Naive thymus-derived CD8-positive, alpha-beta T cell (primary cell): Measurements from ENCODE around the gene TRMT10C. TPM values are rescaled to one million over a fixed set of nuclear protein-coding genes. Genes with fewer than 3 reads are reported as not detected.

Experiments
- ATAC-seq, 2 donors: fragments of 150-1000 bp; cut with Tn5 transposase in 1 of 2; sonication (Bioruptor Pico), chemical (Tn5 transposase) in 1 of 2; 1 replicate in 1 of 2; 2 replicates in 1 of 2; pipeline ENCODE4 v1.10.0; 2021; ENCODE audit warnings: mild to moderate bottlenecking in 2 of 2, moderate library complexity in 2 of 2
- POLR2A ChIA-PET: fragments of 350-600 bp; sonication (Branson Sonifier 250); formaldehyde crosslinking; loops from one replicate; lab custom pipeline; 2021; ENCODE audit warnings: antibody characterized with exemption; lab: Charles Lee
- DNase-seq, 10 donors: peaks; one replicate each; pipeline versions ENCODE4 v3.0.0 to v3.0.0-alpha.2; 2020 to 2022
- H3K27ac Mint-ChIP-seq, 10 donors: one replicate each; pipeline ENCODE4 v1.8.0; 2020 to 2022; ENCODE audit warnings: mild to moderate bottlenecking in 10 of 10, mixed read lengths in 10 of 10, moderate library complexity in 4 of 10, inconsistent platforms in 1 of 10
- H3K27me3 Mint-ChIP-seq, 5 donors: one replicate each; pipeline ENCODE4 v1.8.0; 2021 to 2022; ENCODE audit warnings: mixed read lengths in 5 of 5
- H3K36me3 Mint-ChIP-seq, 3 donors: one replicate each; pipeline ENCODE4 v1.8.0; 2020 to 2022; ENCODE audit warnings: mixed read lengths in 3 of 3, mild to moderate bottlenecking in 2 of 3, inconsistent platforms in 1 of 3
- H3K4me1 Mint-ChIP-seq, 4 donors: one replicate each; pipeline ENCODE4 v1.8.0; 2021 to 2022; ENCODE audit warnings: mixed read lengths in 4 of 4
- H3K4me3 Mint-ChIP-seq, 10 donors: one replicate each; pipeline ENCODE4 v1.8.0; 2020 to 2022; ENCODE audit warnings: mild to moderate bottlenecking in 10 of 10, mixed read lengths in 10 of 10, moderate library complexity in 6 of 10, inconsistent platforms in 1 of 10
- H3K9me3 Mint-ChIP-seq, 9 donors: one replicate each; pipeline ENCODE4 v1.8.0; 2020 to 2022; ENCODE audit warnings: mixed read lengths in 9 of 9, mild to moderate bottlenecking in 3 of 9, inconsistent platforms in 1 of 9, moderate library complexity in 1 of 9
- polyA plus RNA-seq, 3 donors: library from polyadenylated mRNA; unstranded; fragments of 300-500 nt; fragmentation: Illumina TruSeq; gene quantifications; one replicate each; pipeline ENCODE4 v1.2.3, GENCODE V29; 2021
- total RNA-seq, 8 experiments: library from RNA in 2 of 8; stranded (reverse) in 2 of 8; gene quantifications; one replicate each; pipeline ENCODE4 v1.2.3 and lab custom pipeline; 2021 to 2026

TRMT10C gene
- 10 to 100 TPM; 27.2 to 30.5 TPM for total RNA-seq
- 10 to 100 TPM; 34.1 to 52.7 (median 36.7) TPM for polyA plus RNA-seq
- total RNA-seq (lab: John Stamatoyannopoulos, UW), result 32.1 to 109 (median 47.2) reads per million in 6 experiments

- Mint-ChIP-seq H3K9me3 (peaks cover 0 to 2% (median 0%) of the 10 kb centered on the region in 9 donors), H3K4me3 (peak within 1 kb of the TSS; percentile 92 to 100 (median 98)), H3K27ac (peak within 1 kb of the TSS; percentile 95 to 99 (median 98)), H3K27me3 (peaks cover 0 to 5% (median under 1%) of the 10 kb centered on the region in 5 donors), H3K4me1 (peaks cover 21 to 39% (median 30%) of the 10 kb centered on the region in 4 donors), H3K36me3 (peaks cover 0 to 39% (median 13%) of the 10 kb centered on the region in 3 donors)
- ATAC-seq, result peak; percentile 95 to 96
- DNase-seq, result peak; percentile 81 to 95 (median 92)
- POLR2A ChIA-PET, result interaction anchor here (0.6 to 2.8 kb wide), 10 partner anchors 10 to 163 kb away, joined by 4 to 41 read pairs (median 6); partner anchors contain the start of genes CEP97, PCNP, SENP7 and ZBTB11
Observed at GRCh38 chr3:101561630-101562328, at the start of gene TRMT10C. Gene TRMT10C (plus strand): TSS chr3:101561868. CDS start chr3:101564782, 2,914 bp downstream.

- H3K4me3 Mint-ChIP-seq, result peak overlapping the region; percentile 97 to 100 (median 100)
- peaks cover 8 to 11% (median 11%) of the 10 kb centered on the region in 3 donors for H3K36me3 Mint-ChIP-seq
- H3K4me1 Mint-ChIP-seq, result peaks cover 25 to 58% (median 54%) of the 10 kb centered on the region in 4 donors
- DNase-seq (peak in 2 of 10 donors; percentile 5 to 16), ATAC-seq (peak; percentile 68 to 69)
- POLR2A ChIA-PET, result interaction anchor here (0.5 to 2.5 kb wide), 18 partner anchors 9 to 1700 kb away, joined by 3 to 26 read pairs (median 6); partner anchors contain the start of genes NFKBIZ, PCNP and TRMT10C
- peaks cover 0 to 8% (median 0%) of the 10 kb centered on the region in 5 donors for H3K27me3 Mint-ChIP-seq
- peak overlapping the region; percentile 94 to 100 (median 98) for H3K27ac Mint-ChIP-seq
- H3K9me3 Mint-ChIP-seq, result peaks cover 0 to 2% (median 0%) of the 10 kb centered on the region in 9 donors
Observed at GRCh38 chr3:101512396-101512645, 49.3 kb upstream of the TRMT10C start.

GRCh38 chr3:101512646-101513418 is 48.8 kb upstream of the TRMT10C start, which contains the start of gene SENP7:
Gene SENP7 (minus strand): TSS chr3:101513212. CDS start chr3:101513130, 82 bp downstream.
- Mint-ChIP-seq H3K9me3 (peaks cover 0 to 2% (median 0%) of the 10 kb centered on the region in 9 donors), H3K4me3 (peak within 1 kb of the TSS; percentile 97 to 100 (median 100)), H3K36me3 (peaks cover 8 to 11% (median 11%) of the 10 kb centered on the region in 3 donors), H3K27me3 (peaks cover 0 to 8% (median 0%) of the 10 kb centered on the region in 5 donors), H3K4me1 (peaks cover 25 to 60% (median 50%) of the 10 kb centered on the region in 4 donors), H3K27ac (peak within 1 kb of the TSS; percentile 94 to 100 (median 98))
- POLR2A ChIA-PET, result interaction anchor here (0.5 to 2.5 kb wide), 24 partner anchors 9 to 1700 kb away, joined by 3 to 26 read pairs (median 6); partner anchors contain the start of genes NFKBIZ, PCNP and TRMT10C
- peak; percentile 56 to 85 (median 74) for DNase-seq
- ATAC-seq, result peak; percentile 69 to 75

- DNase-seq (no peak), ATAC-seq (peak in 1 of 2 donors; percentile 11)
- peaks cover 5 to 10% (median 7%) of the 10 kb centered on the region in 3 donors for H3K36me3 Mint-ChIP-seq
- H3K9me3 Mint-ChIP-seq, result peaks cover 0 to 2% (median 0%) of the 10 kb centered on the region in 9 donors
- peaks cover 27 to 63% (median 52%) of the 10 kb centered on the region in 4 donors for H3K4me1 Mint-ChIP-seq
- H3K27ac Mint-ChIP-seq, result peak overlapping the region; percentile 94 to 100 (median 98)
- H3K27me3 Mint-ChIP-seq, result peaks cover 0 to 8% (median 0%) of the 10 kb centered on the region in 5 donors
- H3K4me3 Mint-ChIP-seq, result peak overlapping the region; percentile 97 to 100 (median 100)
- POLR2A ChIA-PET, result interaction anchor here (0.8 to 2.5 kb wide), 11 partner anchors 8 to 336 kb away, joined by 3 to 26 read pairs (median 6); partner anchors contain the start of genes NFKBIZ, PCNP and TRMT10C
Observed at GRCh38 chr3:101513419-101513986, 48.2 kb upstream of the TRMT10C start.

GRCh38 chr3:101518421-101518871 is 43.2 kb upstream of the TRMT10C start:
- ATAC-seq, result peak; percentile 71 to 88
- peak overlapping the region; percentile 38 to 94 (median 88) for H3K27ac Mint-ChIP-seq
- H3K27me3 Mint-ChIP-seq, result peaks cover 0 to under 1% (median 0%) of the 10 kb centered on the region in 5 donors
- peaks cover 21 to 54% (median 50%) of the 10 kb centered on the region in 4 donors for H3K4me1 Mint-ChIP-seq
- POLR2A ChIA-PET, result interaction anchor here (0.6 to 2.0 kb wide), 9 partner anchors 10 to 77 kb away, joined by 3 to 12 read pairs (median 5); partner anchors contain the start of genes PCNP and TRMT10C
- H3K9me3 Mint-ChIP-seq, result no peaks in the 10 kb centered on the region
- no peaks in the 10 kb centered on the region for H3K36me3 Mint-ChIP-seq
- H3K4me3 Mint-ChIP-seq, result peak overlapping the region in 9 of 10 donors; percentile 1 to 65 (median 49)
- DNase-seq, result peak in 7 of 10 donors; percentile 14 to 66 (median 35)

GRCh38 chr3:101519685-101520365 is 41.8 kb upstream of the TRMT10C start:
- POLR2A ChIA-PET, result interaction anchor here (0.6 to 2.8 kb wide), 13 partner anchors 9 to 330 kb away, joined by 3 to 17 read pairs (median 6); partner anchors contain the start of genes NFKBIZ, PCNP, TRMT10C and ZBTB11
- H3K4me3 Mint-ChIP-seq, result peak overlapping the region in 7 of 10 donors; percentile 9 to 72 (median 52)

GRCh38 chr3:101521211-101521701 is 40.4 kb upstream of the TRMT10C start:
- DNase-seq, result peak in 4 of 10 donors; percentile 29 to 61 (median 47)
- peaks cover 0 to 9% (median 0%) of the 10 kb centered on the region in 9 donors for H3K9me3 Mint-ChIP-seq
- peak; percentile 51 to 72 for ATAC-seq
- POLR2A ChIA-PET, result interaction anchor here (0.6 to 2.8 kb wide), 11 partner anchors 8 to 328 kb away, joined by 3 to 17 read pairs (median 5); partner anchors contain the start of genes NFKBIZ, PCNP, SENP7 and TRMT10C
- H3K36me3 Mint-ChIP-seq, result peaks cover 0 to 7% (median 0%) of the 10 kb centered on the region in 3 donors
- H3K27ac Mint-ChIP-seq, result peak overlapping the region; percentile 84 to 99 (median 92)
- H3K4me3 Mint-ChIP-seq, result peak overlapping the region; percentile 46 to 72 (median 64)
- H3K4me1 Mint-ChIP-seq, result peaks cover 21 to 47% (median 47%) of the 10 kb centered on the region in 4 donors
- H3K27me3 Mint-ChIP-seq, result no peaks in the 10 kb centered on the region

More at GRCh38 chr3:101519685-101520365, 41.8 kb upstream of the TRMT10C start:
- peak overlapping the region; percentile 84 to 99 (median 92) for H3K27ac Mint-ChIP-seq
- peaks cover 0 to 3% (median 0%) of the 10 kb centered on the region in 9 donors for H3K9me3 Mint-ChIP-seq
- no peak for ATAC-seq
- no peaks in the 10 kb centered on the region for H3K27me3 Mint-ChIP-seq
- peaks cover 0 to 2% (median 0%) of the 10 kb centered on the region in 3 donors for H3K36me3 Mint-ChIP-seq
- DNase-seq, result no peak
- peaks cover 21 to 47% (median 47%) of the 10 kb centered on the region in 4 donors for H3K4me1 Mint-ChIP-seq

GRCh38 chr3:101527441-101527840 is 34.2 kb upstream of the TRMT10C start:
- H3K36me3 Mint-ChIP-seq, result peaks cover 0 to 7% (median 0%) of the 10 kb centered on the region in 3 donors
- ATAC-seq, result no peak
- peaks cover 0 to 9% (median 4%) of the 10 kb centered on the region in 9 donors for H3K9me3 Mint-ChIP-seq
- no peaks in the 10 kb centered on the region for H3K27me3 Mint-ChIP-seq
- peak overlapping the region in 2 of 10 donors; percentile 11 to 20 for H3K27ac Mint-ChIP-seq
- H3K4me1 Mint-ChIP-seq, result peaks cover 25 to 40% (median 35%) of the 10 kb centered on the region in 4 donors
- no peak for DNase-seq
- no peak overlapping the region for H3K4me3 Mint-ChIP-seq
- POLR2A ChIA-PET, result interaction anchor here (0.7 to 1.5 kb wide), 2 partner anchors 9 to 250 kb away, joined by 4 read pairs; no protein-coding TSS in a partner anchor

- Mint-ChIP-seq H3K4me1 (peaks cover 25 to 41% (median 34%) of the 10 kb centered on the region in 4 donors), H3K27me3 (no peaks in the 10 kb centered on the region), H3K9me3 (peaks cover 0 to 9% (median 4%) of the 10 kb centered on the region in 9 donors), H3K27ac (no peak overlapping the region), H3K36me3 (peaks cover 0 to 7% (median 0%) of the 10 kb centered on the region in 3 donors), H3K4me3 (no peak overlapping the region)
- POLR2A ChIA-PET, result interaction anchor here (0.7 to 1.5 kb wide), 2 partner anchors 9 to 250 kb away, joined by 4 read pairs; no protein-coding TSS in a partner anchor
- ATAC-seq (no peak), DNase-seq (no peak)
Observed at GRCh38 chr3:101527906-101528305, 33.8 kb upstream of the TRMT10C start.
